Liver (tissue), 9 donors: ENCODE measurements around the gene FUT4. TPM values are rescaled to one million over a fixed set of nuclear protein-coding genes. Genes with fewer than 3 reads are reported as not detected.

Source experiments
- DNase-seq: peaks from one replicate; pipeline ENCODE4 v3.0.0-alpha.2; 2017; ENCODE audit warnings: low spot score
- H3K27ac ChIP-seq, 2 donors: one replicate each; pipeline ENCODE4 v1.7.0; 2013; ENCODE audit warnings: inconsistent platforms in 2 of 2, low read length in 2 of 2, control low read depth in 1 of 2, low read depth in 1 of 2, mild to moderate bottlenecking in 1 of 2
- H3K27me3 ChIP-seq, 4 donors: one replicate each; pipeline versions ENCODE4 v1.6.1 to v1.7.0; 2013; ENCODE audit warnings: low read length in 3 of 4, inconsistent platforms in 1 of 4, mild to moderate bottlenecking in 1 of 4, moderate library complexity in 1 of 4; ENCODE audit not compliant: control insufficient read depth in 4 of 4, insufficient read depth in 4 of 4
- H3K36me3 ChIP-seq, 4 donors: one replicate each; pipeline versions ENCODE4 v1.6.1 to v1.7.0; 2013; ENCODE audit warnings: low read length in 3 of 4, mild to moderate bottlenecking in 3 of 4, low read depth in 1 of 4, moderate library complexity in 1 of 4; ENCODE audit not compliant: control insufficient read depth in 4 of 4, insufficient read depth in 3 of 4
- H3K4me1 ChIP-seq, 4 donors: one replicate each; pipeline versions ENCODE4 v1.6.1 to v1.7.0; 2013; ENCODE audit warnings: low read length in 3 of 4, mild to moderate bottlenecking in 3 of 4, moderate library complexity in 1 of 4; ENCODE audit not compliant: control insufficient read depth in 4 of 4, insufficient read depth in 4 of 4
- H3K4me3 ChIP-seq, 3 donors: one replicate each; pipeline versions ENCODE4 v1.6.1 to v1.7.0; 2013; ENCODE audit warnings: low read length in 3 of 3, control low read depth in 1 of 3, low read depth in 1 of 3, mild to moderate bottlenecking in 1 of 3
- H3K9ac ChIP-seq, 2 donors: one replicate each; pipeline ENCODE4 v1.7.0; 2013; ENCODE audit warnings: low read length in 2 of 2, mild to moderate bottlenecking in 2 of 2, moderate library complexity in 2 of 2, control low read depth in 1 of 2, low read depth in 1 of 2
- H3K9me3 ChIP-seq, 4 donors: one replicate each; pipeline versions ENCODE4 v1.6.1 to v1.7.0; 2013; ENCODE audit warnings: low read length in 3 of 4; ENCODE audit not compliant: control insufficient read depth in 4 of 4
- EGR1 ChIP-seq, 2 donors: IDR thresholded peaks; 2 replicates each; pipeline ENCODE4 v1.6.1; 2016 to 2018; ENCODE audit warnings: antibody characterized with exemption in 2 of 2, low read depth in 2 of 2
- FOXA1 ChIP-seq: IDR thresholded peaks from 2 replicates; pipeline ENCODE4 v1.6.1; 2016; ENCODE audit warnings: antibody characterized with exemption
- FOXA2 ChIP-seq: IDR thresholded peaks from 2 replicates; pipeline ENCODE4 v1.6.1; 2016; ENCODE audit warnings: antibody characterized with exemption
- GABPA ChIP-seq, 2 donors: IDR thresholded peaks in 1 of 2; conservative IDR thresholded peaks in 1 of 2; 2 replicates each; pipeline ENCODE4 v1.6.1; 2016; ENCODE audit warnings: antibody characterized with exemption in 2 of 2, mild to moderate bottlenecking in 1 of 2, moderate library complexity in 1 of 2
- HNF4A ChIP-seq, 2 donors: conservative IDR thresholded peaks; 2 replicates each; pipeline ENCODE4 v1.6.1; 2016; ENCODE audit warnings: antibody characterized with exemption in 2 of 2, mild to moderate bottlenecking in 2 of 2
- HNF4G ChIP-seq: IDR thresholded peaks from 2 replicates; pipeline ENCODE4 v1.6.1; 2016; ENCODE audit warnings: antibody characterized with exemption
- JUND ChIP-seq, 2 donors: IDR thresholded peaks; 2 replicates each; pipeline ENCODE4 v1.6.1; 2016; ENCODE audit warnings: antibody characterized with exemption in 2 of 2
- MAX ChIP-seq: IDR thresholded peaks from 2 replicates; pipeline ENCODE4 v1.6.1; 2016; ENCODE audit warnings: antibody characterized with exemption
- NR2F2 ChIP-seq: IDR thresholded peaks from 2 replicates; pipeline ENCODE4 v1.6.1; 2016; ENCODE audit warnings: antibody characterized with exemption
- RAD21 ChIP-seq, 2 donors: IDR thresholded peaks; 2 replicates each; pipeline ENCODE4 v1.6.1; 2016; ENCODE audit warnings: antibody characterized with exemption in 2 of 2, mild to moderate bottlenecking in 2 of 2
- RXRA ChIP-seq, 2 donors: IDR thresholded peaks; 2 replicates each; pipeline ENCODE4 v1.6.1; 2017 to 2018; ENCODE audit warnings: antibody characterized with exemption in 2 of 2, mild to moderate bottlenecking in 1 of 2
- SP1 ChIP-seq: IDR thresholded peaks from 2 replicates; pipeline ENCODE4 v1.6.1; 2018; ENCODE audit warnings: antibody characterized with exemption, mild to moderate bottlenecking
- TAF1 ChIP-seq: conservative IDR thresholded peaks from 2 replicates; pipeline ENCODE4 v1.6.1; 2016; ENCODE audit warnings: antibody characterized with exemption, mild to moderate bottlenecking
- YY1 ChIP-seq: IDR thresholded peaks from 2 replicates; pipeline ENCODE4 v1.6.1; 2016; ENCODE audit warnings: antibody characterized with exemption, mild to moderate bottlenecking
- ZBTB33 ChIP-seq: IDR thresholded peaks from 2 replicates; pipeline ENCODE4 v1.6.1; 2016; ENCODE audit warnings: antibody characterized with exemption
- WGBS: extraction: QIAGEN DNeasy Blood & Tissue Kit; methylation state at CpG from one replicate; pipeline ENCODE4 v1.1.7; 2013; 5-methylcytosine and 5-hydroxymethylcytosine counted together
- polyA plus RNA-seq, 2 donors: library from polyadenylated mRNA; stranded (reverse) in 1 of 2; unstranded in 1 of 2; fragments of 200-250 nt in 1 of 2; fragments of >200 nt in 1 of 2; fragmentation: Nextera tagmentation in 1 of 2; extraction: Ambion mirVana in 1 of 2; gene quantifications; one replicate each; pipeline versions ENCODE4 v1.2.1 to v1.2.3, GENCODE V29; 2013 to 2015
- total RNA-seq, 2 donors: library from RNA; depleted of rRNA; stranded (reverse); fragments of >200 nt; gene quantifications; one replicate each; pipeline ENCODE4 v1.2.3, GENCODE V29; 2014
- TF ChIP-seq, protein P1 (sequence below): fragments of 150-350 bp; IDR thresholded peaks from 2 replicates; pipeline ENCODE4 v1.5.1; 2017; ENCODE audit warnings: improper control_type of control experiment, low read depth, low read length; ENCODE audit not compliant: missing input control
- TF ChIP-seq, protein P2 (sequence below): IDR thresholded peaks from 2 replicates; pipeline ENCODE4 v1.6.1; 2016; ENCODE audit warnings: antibody characterized with exemption
- TF ChIP-seq, protein P3 (sequence below): IDR thresholded peaks from 2 replicates; pipeline ENCODE4 v1.6.1; 2016; ENCODE audit warnings: antibody characterized with exemption, mild to moderate bottlenecking
- donor health status: healthy.
- donor health status: healthy.
- donor health status: healthy.
- donor health status: healthy.
- donor health status: healthy.

FUT4 gene
- total and polyA plus RNA-seq, 4 donors, result 0.47 to 4.3 (median 1.4) TPM

- H3K4me3 ChIP-seq, result no peak overlapping the region
- no peak for TF ChIP-seq FOXA1
- no peak for TF ChIP-seq TAF1
- no peak for TF ChIP-seq JUND (IDR thresholded peaks at IDR 0.05)
- no peak for TF ChIP-seq RXRA (IDR thresholded peaks at IDR 0.05)
- no peak for TF ChIP-seq FOXA2
- TF ChIP-seq, protein P1, sequence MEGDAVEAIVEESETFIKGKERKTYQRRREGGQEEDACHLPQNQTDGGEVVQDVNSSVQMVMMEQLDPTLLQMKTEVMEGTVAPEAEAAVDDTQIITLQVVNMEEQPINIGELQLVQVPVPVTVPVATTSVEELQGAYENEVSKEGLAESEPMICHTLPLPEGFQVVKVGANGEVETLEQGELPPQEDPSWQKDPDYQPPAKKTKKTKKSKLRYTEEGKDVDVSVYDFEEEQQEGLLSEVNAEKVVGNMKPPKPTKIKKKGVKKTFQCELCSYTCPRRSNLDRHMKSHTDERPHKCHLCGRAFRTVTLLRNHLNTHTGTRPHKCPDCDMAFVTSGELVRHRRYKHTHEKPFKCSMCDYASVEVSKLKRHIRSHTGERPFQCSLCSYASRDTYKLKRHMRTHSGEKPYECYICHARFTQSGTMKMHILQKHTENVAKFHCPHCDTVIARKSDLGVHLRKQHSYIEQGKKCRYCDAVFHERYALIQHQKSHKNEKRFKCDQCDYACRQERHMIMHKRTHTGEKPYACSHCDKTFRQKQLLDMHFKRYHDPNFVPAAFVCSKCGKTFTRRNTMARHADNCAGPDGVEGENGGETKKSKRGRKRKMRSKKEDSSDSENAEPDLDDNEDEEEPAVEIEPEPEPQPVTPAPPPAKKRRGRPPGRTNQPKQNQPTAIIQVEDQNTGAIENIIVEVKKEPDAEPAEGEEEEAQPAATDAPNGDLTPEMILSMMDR, result no peak
- H3K27ac ChIP-seq, result no peak overlapping the region
- no peak overlapping the region for H3K9ac ChIP-seq
- DNase-seq, result no peak
- 85% methylated on average over 1 of the region's 1 CpG for WGBS
- H3K27me3 ChIP-seq, result no peaks in the 10 kb centered on the region
- H3K4me1 ChIP-seq, result peaks cover 3 to 17% (median 12%) of the 10 kb centered on the region in 4 donors
- no peaks in the 10 kb centered on the region for H3K36me3 ChIP-seq
- no peaks in the 10 kb centered on the region for H3K9me3 ChIP-seq
Observed at GRCh38 chr11:94546886-94547285, 3.2 kb downstream of the FUT4 start.

- H3K36me3 ChIP-seq, result no peaks in the 10 kb centered on the region
- H3K4me1 ChIP-seq, result peaks cover 0 to 12% (median 8%) of the 10 kb centered on the region in 4 donors
- H3K9me3 ChIP-seq, result no peaks in the 10 kb centered on the region
- H3K27ac ChIP-seq, result no peak overlapping the region
- no peak for TF ChIP-seq EGR1 (IDR thresholded peaks at IDR 0.05; ENCODE audit: low read depth in 2 of 2)
- no peak for TF ChIP-seq RXRA (IDR thresholded peaks at IDR 0.05)
- TF ChIP-seq YY1, result no peak
- no peak for TF ChIP-seq HNF4A (conservative IDR thresholded peaks at IDR 0.05)
- H3K4me3 ChIP-seq, result no peak overlapping the region
- H3K9ac ChIP-seq, result no peak overlapping the region
- no peaks in the 10 kb centered on the region for H3K27me3 ChIP-seq
- no peak for DNase-seq
- 68% methylated on average over 5 of the region's 5 CpGs for WGBS
Observed at GRCh38 chr11:94549146-94549545, 5.4 kb downstream of the FUT4 start.

GRCh38 chr11:94550513-94550912 is 6.8 kb downstream of the FUT4 start:
- DNase-seq, result no peak
- Histone ChIP-seq H3K4me1 (peaks cover 0 to 5% (median 2%) of the 10 kb centered on the region in 4 donors), H3K9ac (no peak overlapping the region), H3K27ac (no peak overlapping the region), H3K9me3 (no peaks in the 10 kb centered on the region), H3K4me3 (no peak overlapping the region), H3K36me3 (no peaks in the 10 kb centered on the region), H3K27me3 (no peaks in the 10 kb centered on the region)
- TF ChIP-seq ZBTB33 (no peak), HNF4G (no peak), EGR1 (IDR thresholded peaks at IDR 0.05; ENCODE audit: low read depth in 2 of 2) (no peak), RAD21 (IDR thresholded peaks at IDR 0.05) (no peak), GABPA (IDR thresholded peaks at IDR 0.05 in 1 of 2, conservative IDR thresholded peaks at IDR 0.05 in 1 of 2) (no peak), MAX (no peak), HNF4A (conservative IDR thresholded peaks at IDR 0.05) (no peak), JUND (IDR thresholded peaks at IDR 0.05) (no peak), YY1 (no peak), TAF1 (no peak), RXRA (IDR thresholded peaks at IDR 0.05) (no peak), FOXA2 (no peak), NR2F2 (no peak), FOXA1 (no peak), SP1 (no peak)
- TF ChIP-seq, protein P2, sequence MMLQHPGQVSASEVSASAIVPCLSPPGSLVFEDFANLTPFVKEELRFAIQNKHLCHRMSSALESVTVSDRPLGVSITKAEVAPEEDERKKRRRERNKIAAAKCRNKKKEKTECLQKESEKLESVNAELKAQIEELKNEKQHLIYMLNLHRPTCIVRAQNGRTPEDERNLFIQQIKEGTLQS, result no peak
- TF ChIP-seq, protein P3, sequence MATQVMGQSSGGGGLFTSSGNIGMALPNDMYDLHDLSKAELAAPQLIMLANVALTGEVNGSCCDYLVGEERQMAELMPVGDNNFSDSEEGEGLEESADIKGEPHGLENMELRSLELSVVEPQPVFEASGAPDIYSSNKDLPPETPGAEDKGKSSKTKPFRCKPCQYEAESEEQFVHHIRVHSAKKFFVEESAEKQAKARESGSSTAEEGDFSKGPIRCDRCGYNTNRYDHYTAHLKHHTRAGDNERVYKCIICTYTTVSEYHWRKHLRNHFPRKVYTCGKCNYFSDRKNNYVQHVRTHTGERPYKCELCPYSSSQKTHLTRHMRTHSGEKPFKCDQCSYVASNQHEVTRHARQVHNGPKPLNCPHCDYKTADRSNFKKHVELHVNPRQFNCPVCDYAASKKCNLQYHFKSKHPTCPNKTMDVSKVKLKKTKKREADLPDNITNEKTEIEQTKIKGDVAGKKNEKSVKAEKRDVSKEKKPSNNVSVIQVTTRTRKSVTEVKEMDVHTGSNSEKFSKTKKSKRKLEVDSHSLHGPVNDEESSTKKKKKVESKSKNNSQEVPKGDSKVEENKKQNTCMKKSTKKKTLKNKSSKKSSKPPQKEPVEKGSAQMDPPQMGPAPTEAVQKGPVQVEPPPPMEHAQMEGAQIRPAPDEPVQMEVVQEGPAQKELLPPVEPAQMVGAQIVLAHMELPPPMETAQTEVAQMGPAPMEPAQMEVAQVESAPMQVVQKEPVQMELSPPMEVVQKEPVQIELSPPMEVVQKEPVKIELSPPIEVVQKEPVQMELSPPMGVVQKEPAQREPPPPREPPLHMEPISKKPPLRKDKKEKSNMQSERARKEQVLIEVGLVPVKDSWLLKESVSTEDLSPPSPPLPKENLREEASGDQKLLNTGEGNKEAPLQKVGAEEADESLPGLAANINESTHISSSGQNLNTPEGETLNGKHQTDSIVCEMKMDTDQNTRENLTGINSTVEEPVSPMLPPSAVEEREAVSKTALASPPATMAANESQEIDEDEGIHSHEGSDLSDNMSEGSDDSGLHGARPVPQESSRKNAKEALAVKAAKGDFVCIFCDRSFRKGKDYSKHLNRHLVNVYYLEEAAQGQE, result no peak
- TF ChIP-seq, protein P1, result no peak
- WGBS, result 52% methylated on average over 4 of the region's 4 CpGs
